Osteocyte (in vitro differentiated cells): ENCODE measurements around the gene CCDC170. TPM values are rescaled to one million over a fixed set of nuclear protein-coding genes. Genes with fewer than 3 reads are reported as not detected.

Experiments
- DNase-seq: peaks from one replicate; pipeline ENCODE4 v3.0.0; 2021; ENCODE audit warnings: mixed read lengths; ENCODE audit not compliant: unreplicated experiment; ENCODE audit errors: extremely low spot score
- H3K27ac Mint-ChIP-seq: one replicate; pipeline ENCODE4 v1.8.0; 2021; ENCODE audit warnings: mild to moderate bottlenecking, mixed read lengths; ENCODE audit not compliant: unreplicated experiment
- H3K27me3 Mint-ChIP-seq: one replicate; pipeline ENCODE4 v1.8.0; 2021; ENCODE audit warnings: mixed read lengths; ENCODE audit not compliant: unreplicated experiment
- H3K36me3 Mint-ChIP-seq: one replicate; pipeline ENCODE4 v1.8.0; 2021; ENCODE audit warnings: mixed read lengths; ENCODE audit not compliant: unreplicated experiment
- H3K4me1 Mint-ChIP-seq: one replicate; pipeline ENCODE4 v1.8.0; 2021; ENCODE audit warnings: mixed read lengths; ENCODE audit not compliant: unreplicated experiment
- H3K4me3 Mint-ChIP-seq: one replicate; pipeline ENCODE4 v1.8.0; 2021; ENCODE audit warnings: mild to moderate bottlenecking, moderate library complexity, mixed read lengths; ENCODE audit not compliant: unreplicated experiment
- H3K9me3 Mint-ChIP-seq: one replicate; pipeline ENCODE4 v1.8.0; 2021; ENCODE audit warnings: mixed read lengths; ENCODE audit not compliant: unreplicated experiment
- total RNA-seq: library from RNA; stranded (reverse); gene quantifications from 2 replicates; pipeline ENCODE4 v1.2.1, GENCODE V29; 2021
- TF ChIP-seq, protein P1 (sequence below): fragments of 200-600 bp; sonication (generic); IDR thresholded peaks from 2 replicates; pipeline ENCODE4 v1.5.0; 2021; ENCODE audit warnings: antibody characterized with exemption, mild to moderate bottlenecking, moderate library complexity

The CCDC170 gene
- total RNA-seq, 1 donor from 2014 or later = 0.78 TPM

DNA sequence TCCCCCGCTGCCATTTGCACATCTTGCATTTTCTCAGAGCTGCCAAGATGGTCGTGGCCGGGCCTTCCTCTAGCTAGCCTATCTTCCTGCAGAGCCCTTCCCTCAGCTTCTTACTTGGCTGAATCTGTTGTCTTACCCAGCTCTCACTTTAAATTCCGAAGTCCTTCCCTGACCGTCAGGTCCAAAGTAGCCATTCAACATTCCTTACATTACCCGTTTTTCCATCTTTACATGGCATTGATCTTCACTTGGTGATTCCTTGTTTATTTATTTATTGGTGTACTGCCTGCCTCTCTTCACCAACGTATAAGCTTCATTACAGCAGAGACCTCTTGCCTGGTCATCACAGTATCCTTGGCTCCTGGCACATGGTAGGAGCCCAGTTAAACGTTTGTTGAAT lies 176.3 kb downstream of the CCDC170 start:
- Mint-ChIP-seq H3K36me3 (no peaks in the 10 kb centered on the region), H3K27ac (no peak overlapping the region), H3K27me3 (peaks cover 4% of the 10 kb centered on the region), H3K4me3 (no peak overlapping the region), H3K9me3 (peaks cover 4% of the 10 kb centered on the region), H3K4me1 (no peaks in the 10 kb centered on the region)
- no peak for DNase-seq
- TF ChIP-seq, protein P1, sequence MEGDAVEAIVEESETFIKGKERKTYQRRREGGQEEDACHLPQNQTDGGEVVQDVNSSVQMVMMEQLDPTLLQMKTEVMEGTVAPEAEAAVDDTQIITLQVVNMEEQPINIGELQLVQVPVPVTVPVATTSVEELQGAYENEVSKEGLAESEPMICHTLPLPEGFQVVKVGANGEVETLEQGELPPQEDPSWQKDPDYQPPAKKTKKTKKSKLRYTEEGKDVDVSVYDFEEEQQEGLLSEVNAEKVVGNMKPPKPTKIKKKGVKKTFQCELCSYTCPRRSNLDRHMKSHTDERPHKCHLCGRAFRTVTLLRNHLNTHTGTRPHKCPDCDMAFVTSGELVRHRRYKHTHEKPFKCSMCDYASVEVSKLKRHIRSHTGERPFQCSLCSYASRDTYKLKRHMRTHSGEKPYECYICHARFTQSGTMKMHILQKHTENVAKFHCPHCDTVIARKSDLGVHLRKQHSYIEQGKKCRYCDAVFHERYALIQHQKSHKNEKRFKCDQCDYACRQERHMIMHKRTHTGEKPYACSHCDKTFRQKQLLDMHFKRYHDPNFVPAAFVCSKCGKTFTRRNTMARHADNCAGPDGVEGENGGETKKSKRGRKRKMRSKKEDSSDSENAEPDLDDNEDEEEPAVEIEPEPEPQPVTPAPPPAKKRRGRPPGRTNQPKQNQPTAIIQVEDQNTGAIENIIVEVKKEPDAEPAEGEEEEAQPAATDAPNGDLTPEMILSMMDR = no peak

Other genes with a start within 250 kb of the CCDC170 start
- 12.3 and 12.6 TPM in 2 replicates for gene ZBTB2, start 102.5 kb upstream of the CCDC170 start, total RNA-seq
- 35.6 and 37.3 TPM in 2 replicates for gene RMND1, start 41.9 kb upstream of the CCDC170 start, total RNA-seq